Anterior cingulate cortex (tissue), 58 donors: ENCODE results near the gene OAS3.
"Not testable (repeated sequence)": the region's sequence is repeated elsewhere in the genome, so short reads cannot be mapped to it uniquely, and the experiment has no call there.

Experiments used
- DNase-seq, 58 donors: peaks; one replicate each; lab custom pipeline; 2025; lab: John Stamatoyannopoulos, UW

The OAS3 gene

GRCh38 chr12:112937741-112938719, at the start of gene OAS3:
TSS of gene OAS3 (plus strand) at chr12:112938474. CDS start at chr12:112938531, 57 bp downstream.
- DNase-seq, result peak in 43 of 58 donors; percentile 8 to 55 (median 28)

- peak in 11 of 58 donors; percentile 4 to 68 (median 13) for DNase-seq
These were observed 46.9 kb upstream of the OAS3 start for GRCh38 chr12:112891093-112892024.

GRCh38 chr12:112892856-112893255, 45.4 kb upstream of the OAS3 start:
- no peak for DNase-seq

GRCh38 chr12:112894128-112894527, 44.1 kb upstream of the OAS3 start:
- no peak for DNase-seq

- DNase-seq, result no peak
These were observed 39.9 kb upstream of the OAS3 start for GRCh38 chr12:112898380-112898779.

GRCh38 chr12:112900298-112901145, 37.8 kb upstream of the OAS3 start:
- peak in 3 of 58 donors; percentile 4 to 16 (median 12) for DNase-seq

- no peak for DNase-seq
These were observed 37.0 kb upstream of the OAS3 start for GRCh38 chr12:112901271-112901670.

- DNase-seq, result no peak
These were observed 33.7 kb upstream of the OAS3 start for GRCh38 chr12:112904571-112904970.

- peak in 1 of 58 donors; percentile 12 for DNase-seq
These were observed 32.7 kb upstream of the OAS3 start for GRCh38 chr12:112905451-112906089.

- peak in 11 of 58 donors; percentile 6 to 45 (median 17) for DNase-seq
These were observed 31.4 kb upstream of the OAS3 start, which contains the start of gene OAS1 for GRCh38 chr12:112906712-112907414. TSS of gene OAS1 (plus strand) at chr12:112906962. CDS start at chr12:112907040, 78 bp downstream.

- peak in 1 of 58 donors; percentile 4 for DNase-seq
These were observed 30.7 kb upstream of the OAS3 start for GRCh38 chr12:112907415-112908157.

- no peak for DNase-seq
These were observed 29.7 kb upstream of the OAS3 start for GRCh38 chr12:112908548-112908947.

- DNase-seq, result no peak
These were observed 28.6 kb upstream of the OAS3 start for GRCh38 chr12:112909693-112910092.

GRCh38 chr12:112913038-112913688, 25.1 kb upstream of the OAS3 start:
- no peak for DNase-seq

GRCh38 chr12:112913888-112914287, 24.4 kb upstream of the OAS3 start:
- DNase-seq, result not testable (repeated sequence)

- DNase-seq, result no peak
These were observed 22.0 kb upstream of the OAS3 start for GRCh38 chr12:112916270-112916669.

GRCh38 chr12:112919121-112919520, 19.2 kb upstream of the OAS3 start:
- DNase-seq, result no peak
